GM18858 (cell line): ENCODE data around the gene STAG3.
"Not testable (repeated sequence)": the region's sequence is repeated elsewhere in the genome, so short reads cannot be mapped to it uniquely, and the experiment has no call there.

Experiments
- ATAC-seq: cut with Tn5 transposase; IDR thresholded peaks from one replicate; pipeline ENCODE4 v1.9.1; 2021; ENCODE audit not compliant: unreplicated experiment

The STAG3 gene

DNA sequence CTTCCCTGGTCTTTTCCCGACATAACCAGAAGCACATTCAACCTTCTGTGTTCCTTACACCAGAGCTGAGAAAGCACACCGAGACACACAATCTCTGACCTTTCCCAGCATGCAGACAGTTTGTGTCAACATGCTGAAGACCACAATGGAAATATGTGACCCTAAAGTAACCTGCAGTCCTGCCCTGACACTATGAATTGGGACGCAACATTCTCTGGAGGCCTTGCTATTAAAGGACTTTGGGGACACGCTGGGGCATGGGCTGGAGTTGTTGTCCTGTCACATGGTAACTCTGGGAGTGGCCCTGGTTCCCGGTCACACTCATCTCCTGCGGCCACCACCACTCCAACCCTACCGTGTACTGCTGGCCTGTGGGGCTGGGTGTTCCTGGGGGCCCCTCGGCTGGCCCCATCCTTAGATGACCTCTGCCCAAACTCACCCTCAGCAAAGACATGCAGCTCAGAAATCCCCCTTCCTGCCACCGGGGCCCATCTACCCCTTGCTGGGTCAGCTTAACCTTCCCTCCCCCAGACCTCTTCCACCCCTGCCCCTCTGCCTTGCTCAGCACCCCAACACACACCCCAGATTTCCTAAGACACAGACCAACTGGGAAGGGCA lies 67.4 kb downstream of the STAG3 start:
- ATAC-seq = not testable (repeated sequence)

DNA sequence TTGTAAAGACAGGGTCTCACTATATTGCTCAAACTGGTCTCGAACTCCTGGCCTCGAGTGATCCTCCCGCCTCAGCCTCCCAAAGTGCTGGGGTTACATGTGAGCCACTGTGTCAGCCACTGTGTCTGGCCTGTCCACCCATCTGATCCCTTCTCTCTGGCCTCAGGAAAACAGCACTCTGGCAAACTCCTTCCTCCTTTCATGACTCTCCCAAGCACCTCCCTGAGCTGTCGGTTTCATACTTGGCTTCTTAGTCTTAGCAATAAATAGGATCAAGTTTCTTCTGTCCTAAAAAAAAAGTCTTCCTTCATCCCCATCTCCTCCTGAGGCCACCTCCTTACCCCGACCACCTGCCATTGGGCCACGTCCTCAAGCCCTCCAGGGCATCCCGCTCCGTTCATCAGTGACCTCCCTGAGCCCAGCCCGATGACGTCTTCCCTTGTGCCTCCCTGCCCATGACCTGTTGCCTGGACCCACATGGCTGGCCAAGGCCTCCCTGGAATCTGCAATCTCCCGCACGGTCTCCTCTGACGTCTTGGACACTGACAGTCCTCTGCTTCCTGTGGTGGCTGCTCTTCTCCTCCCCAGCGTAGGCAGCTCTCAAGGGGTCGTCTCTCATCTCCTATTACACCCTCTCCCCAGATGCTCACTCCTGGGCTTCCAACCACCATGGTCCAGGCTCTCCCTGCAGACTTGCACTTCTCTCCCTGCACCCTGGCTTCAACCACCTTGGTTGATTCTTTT lies 68.6 kb downstream of the STAG3 start:
- not testable (repeated sequence) for ATAC-seq

DNA sequence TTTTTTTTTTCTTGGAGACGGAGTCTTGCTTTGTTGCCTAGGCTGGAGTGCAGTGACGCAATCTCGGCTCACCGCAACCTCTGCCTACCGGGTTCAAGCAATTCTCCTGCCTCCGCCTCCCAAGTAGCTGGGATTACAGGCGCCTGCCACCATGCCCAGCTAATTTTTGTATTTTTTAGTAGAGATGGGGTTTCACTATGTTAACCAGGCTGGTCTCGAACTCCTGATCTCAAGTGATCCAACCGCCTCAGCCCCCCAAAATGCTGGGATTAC lies 69.1 kb downstream of the STAG3 start:
- ATAC-seq = not testable (repeated sequence)

DNA sequence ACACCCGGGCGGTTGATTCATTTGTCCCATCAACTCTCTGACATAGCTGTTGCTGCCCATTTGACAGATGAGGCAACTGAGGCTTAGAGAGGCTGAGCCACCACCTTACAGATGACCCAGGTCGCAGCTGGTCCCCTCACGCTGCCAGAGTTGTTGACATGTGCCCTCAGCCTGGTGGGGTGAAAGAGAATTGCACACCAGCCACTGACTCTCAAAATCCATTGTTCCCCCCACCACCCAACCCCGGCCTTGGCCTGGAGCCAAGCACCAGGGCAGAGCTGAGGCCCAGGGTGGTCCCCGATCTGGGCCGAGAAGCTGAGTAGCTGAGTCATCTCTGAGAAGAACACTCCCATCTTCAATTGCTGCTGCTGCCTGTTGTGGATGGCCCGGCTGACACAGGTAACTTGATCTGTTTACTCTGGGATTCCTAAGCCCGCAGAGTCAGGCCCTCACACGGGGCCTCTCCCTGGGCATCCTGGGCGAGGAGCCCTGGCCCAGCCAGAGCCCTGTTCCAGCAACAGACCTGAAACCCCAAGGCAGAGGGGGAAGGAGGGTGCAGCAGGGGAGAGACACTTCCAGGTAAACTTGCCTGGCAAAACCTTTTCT lies 69.5 kb downstream of the STAG3 start:
- no peak for ATAC-seq

DNA sequence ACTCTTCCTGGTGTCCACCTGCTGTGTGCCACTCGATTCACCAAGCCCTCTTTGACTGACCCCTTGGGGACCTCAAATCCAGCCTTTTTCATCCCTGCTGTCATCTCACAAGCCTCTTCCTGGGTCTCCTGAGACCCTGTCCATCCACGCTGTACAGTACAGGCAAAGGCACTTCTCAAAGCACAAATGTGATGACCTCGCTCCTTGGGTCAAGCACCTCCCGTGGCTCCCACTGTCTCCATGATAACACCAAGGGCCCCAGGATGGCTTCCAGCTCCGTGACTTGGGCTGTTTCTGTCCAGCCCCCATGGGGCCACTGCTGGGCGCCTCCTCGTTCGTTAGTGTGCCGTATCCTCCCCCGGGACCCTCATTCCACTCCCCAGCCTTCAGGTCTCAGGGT lies 70.8 kb downstream of the STAG3 start:
- ATAC-seq = no peak

DNA sequence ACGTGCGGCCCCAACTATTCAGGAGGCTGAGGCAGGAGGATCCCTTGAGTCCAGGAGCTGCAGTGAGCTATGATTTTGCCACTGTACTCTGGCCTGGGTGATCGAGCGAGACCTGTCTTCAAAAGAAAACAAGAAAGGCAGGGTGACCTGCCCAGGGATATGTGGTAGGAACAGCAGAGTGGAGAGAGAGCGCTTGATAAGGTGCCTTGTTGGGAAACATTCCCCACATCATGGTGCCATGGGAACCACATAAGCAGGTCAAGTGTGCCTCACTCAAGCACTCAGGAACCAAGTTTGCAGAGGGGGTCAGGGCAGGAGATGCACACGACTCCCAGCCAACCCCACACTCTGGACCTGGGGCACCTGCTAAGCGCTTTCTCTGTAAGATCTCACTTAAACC lies 79.3 kb downstream of the STAG3 start:
- no peak for ATAC-seq

DNA sequence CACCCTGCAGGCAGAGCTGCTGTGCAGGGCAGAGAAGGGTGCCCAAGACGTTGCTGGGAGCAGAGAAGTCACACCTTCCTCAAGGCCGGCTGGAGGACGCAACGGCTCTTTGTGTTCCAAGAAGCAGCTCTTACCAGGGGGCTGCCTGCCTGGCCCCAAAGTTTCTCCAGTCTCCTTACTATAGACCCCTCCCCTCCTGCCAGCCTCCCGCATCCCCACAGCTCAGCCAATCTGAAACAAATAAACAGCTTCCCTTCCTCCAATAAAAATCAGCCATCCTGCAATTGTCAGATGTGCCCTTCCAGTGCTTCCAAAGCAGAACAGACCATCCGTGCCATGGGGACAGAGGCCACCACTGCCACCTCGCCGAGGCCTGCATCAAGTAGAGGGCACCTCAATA lies 82.3 kb downstream of the STAG3 start:
- not testable (repeated sequence) for ATAC-seq

DNA sequence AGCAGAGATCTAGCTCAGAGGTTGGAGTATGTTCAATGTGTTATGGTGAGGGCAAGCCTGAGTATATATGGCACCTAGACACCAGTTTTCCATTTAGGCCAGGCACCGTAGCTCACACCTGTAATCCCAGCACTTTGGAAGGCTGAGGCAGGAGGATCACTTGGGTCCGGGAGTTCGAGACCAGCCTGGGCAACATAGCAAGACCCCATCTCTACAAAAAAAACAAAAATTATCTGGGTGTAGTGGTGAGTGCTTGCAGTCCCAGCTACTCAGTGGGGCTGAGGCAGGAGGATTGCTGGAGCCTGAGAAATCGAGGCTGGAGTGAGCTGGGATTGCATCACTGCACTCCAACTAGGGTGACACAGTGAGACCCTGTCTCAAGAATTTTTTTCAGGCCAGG lies 85.2 kb downstream of the STAG3 start:
- ATAC-seq = not testable (repeated sequence)
